GM19395 (cell line): ENCODE measurements around the gene UGT1A4.
"Not testable (repeated sequence)": the region's sequence is repeated elsewhere in the genome, so short reads cannot be mapped to it uniquely, and the experiment has no call there.

Source experiments
- ATAC-seq: cut with Tn5 transposase; IDR thresholded peaks from one replicate; pipeline ENCODE4 v1.9.1; 2021; ENCODE audit warnings: mild to moderate bottlenecking, moderate library complexity; ENCODE audit not compliant: unreplicated experiment

The UGT1A4 gene

DNA sequence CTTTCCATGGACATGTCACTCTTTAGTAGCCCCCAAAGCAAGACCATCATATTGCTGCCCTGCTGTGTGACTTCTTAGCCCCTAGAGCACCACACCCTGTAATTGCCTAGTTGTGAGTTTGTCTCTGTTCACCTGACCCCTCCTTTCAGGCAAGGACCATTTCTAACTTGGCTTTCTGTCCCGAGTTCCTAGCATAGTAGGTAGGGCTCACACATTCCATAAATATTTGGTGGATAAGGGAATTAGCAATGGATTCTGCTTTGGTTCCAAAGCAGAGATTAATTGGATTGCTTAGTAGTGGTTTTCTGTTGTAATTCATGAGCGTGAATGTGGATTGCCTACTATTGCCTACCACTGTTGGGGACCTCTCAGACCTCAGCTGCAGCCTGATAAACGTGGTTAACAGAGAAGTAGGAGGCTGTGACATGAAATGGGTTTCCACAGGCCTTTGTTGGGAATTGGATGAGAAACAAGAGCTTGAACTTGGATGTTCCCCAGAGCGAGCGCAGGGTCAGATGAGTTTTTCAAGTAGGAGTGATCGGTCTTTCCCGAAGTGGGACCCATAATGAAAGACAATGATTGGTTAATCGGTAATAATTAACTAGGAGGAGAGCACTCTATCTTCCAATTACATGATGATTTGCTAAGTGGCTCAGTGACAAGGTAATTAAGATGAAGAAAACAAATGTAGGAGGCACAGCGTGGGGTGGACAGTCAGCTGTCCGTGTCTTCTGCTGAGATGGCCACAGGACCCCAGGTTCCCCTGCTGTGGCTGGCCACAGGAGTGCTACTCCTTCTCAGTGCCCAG, 28.1 kb downstream of the UGT1A4 start:
- ATAC-seq: no peak

DNA sequence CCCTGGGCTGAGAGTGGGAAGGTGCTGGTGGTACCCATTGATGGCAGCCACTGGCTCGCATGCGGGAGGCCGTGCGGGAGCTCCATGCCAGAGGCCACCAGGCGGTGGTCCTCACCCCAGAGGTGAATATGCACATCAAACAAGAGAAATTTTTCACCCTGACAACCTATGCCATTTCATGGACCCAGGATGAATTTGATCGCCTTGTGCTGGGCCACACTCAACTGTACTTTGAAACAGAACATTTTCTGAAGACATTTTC, 28.7 kb downstream of the UGT1A4 start:
- no peak for ATAC-seq

DNA sequence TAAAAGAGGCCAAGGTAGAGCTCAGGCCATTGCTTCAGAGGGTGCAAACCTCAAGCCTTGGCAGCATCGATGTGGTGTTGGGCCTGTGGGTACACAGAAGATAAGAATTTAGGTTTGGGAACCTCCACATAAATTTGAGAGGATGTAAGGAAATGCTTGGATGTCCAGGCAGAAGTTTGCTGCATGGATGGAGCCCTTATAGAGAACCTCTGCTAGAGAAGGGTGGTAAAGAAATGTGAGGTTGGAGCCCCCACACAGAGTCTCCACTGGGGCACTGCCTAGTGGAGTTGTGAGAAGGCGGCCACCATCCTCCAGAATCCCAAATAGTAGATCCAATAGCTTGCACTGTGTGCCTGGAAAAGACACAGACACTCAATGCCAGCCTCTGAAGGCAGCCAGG, 32.2 kb downstream of the UGT1A4 start:
- not testable (repeated sequence) for ATAC-seq

DNA sequence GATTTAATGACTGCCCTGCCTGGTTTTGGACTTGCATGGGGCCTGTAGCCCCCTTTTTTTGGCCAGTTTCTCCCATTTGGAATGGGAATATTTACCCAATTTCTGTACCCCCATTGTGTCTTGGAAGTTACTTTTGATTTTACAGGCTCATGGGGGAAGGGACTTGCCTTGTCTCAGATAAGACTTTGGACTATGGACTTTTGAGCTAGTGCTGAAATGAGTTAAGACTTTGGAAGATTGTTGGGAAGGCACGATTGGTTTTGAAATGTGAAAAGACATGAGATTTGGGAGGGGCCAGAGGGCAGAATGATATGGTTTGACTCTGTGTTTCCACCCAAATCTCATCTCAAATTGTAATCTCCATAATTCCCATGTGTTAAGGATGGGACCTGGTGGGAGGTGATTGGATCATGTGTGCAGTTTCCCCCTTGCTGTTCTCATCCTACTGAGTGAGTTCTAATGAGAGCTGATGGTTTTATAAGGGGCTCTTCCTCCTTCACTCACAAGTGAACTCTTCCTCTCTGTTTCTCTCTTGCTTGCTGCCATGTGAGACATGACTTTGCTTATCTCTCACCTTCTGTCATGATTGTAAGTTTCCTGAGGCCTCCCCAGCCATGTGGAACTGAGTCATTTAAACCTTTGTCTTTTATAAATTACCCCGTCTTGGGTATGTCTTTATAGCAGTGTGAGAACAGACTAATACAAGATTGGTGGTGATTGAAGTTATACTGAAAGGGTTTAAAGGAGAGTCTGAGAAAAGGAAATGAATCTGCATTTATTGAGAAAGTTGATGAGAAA, 32.9 kb downstream of the UGT1A4 start:
- ATAC-seq: not testable (repeated sequence)

DNA sequence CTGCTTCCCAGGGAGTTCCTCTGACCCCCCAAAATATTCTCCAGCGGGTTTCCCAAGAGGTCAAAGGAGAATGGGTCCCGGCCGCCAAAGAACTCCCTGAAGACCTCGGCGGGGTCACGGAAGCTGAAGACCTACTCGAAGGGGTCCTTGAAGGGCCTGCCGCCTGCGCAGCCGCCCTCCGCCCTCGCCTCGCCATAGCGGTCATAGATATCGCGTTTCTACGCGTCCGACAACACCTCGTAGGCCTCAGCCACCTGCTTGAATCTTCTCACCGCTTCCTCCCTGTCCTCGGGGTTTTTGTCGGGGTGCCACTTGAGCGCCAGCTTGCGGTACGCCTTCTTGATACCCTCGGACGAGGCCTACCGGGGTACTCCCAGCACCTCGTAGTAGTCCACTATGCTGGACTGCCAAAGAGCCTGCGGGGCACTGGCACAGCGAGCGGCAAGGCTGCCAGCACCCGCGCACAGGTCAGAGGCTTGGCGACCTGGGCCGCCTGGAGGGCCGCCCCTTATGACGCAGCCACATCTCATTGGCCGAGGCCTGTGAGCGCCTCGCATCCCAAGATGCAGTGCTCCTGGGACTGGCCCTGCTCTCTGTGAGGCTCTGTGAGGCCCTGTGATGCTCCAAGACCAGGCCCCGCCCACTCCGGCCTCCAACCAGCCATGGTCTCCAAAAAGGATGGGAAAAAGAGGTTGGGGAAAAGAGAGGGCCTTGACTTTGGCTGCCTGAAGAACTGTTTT, 36.5 kb downstream of the UGT1A4 start:
- no peak for ATAC-seq

DNA sequence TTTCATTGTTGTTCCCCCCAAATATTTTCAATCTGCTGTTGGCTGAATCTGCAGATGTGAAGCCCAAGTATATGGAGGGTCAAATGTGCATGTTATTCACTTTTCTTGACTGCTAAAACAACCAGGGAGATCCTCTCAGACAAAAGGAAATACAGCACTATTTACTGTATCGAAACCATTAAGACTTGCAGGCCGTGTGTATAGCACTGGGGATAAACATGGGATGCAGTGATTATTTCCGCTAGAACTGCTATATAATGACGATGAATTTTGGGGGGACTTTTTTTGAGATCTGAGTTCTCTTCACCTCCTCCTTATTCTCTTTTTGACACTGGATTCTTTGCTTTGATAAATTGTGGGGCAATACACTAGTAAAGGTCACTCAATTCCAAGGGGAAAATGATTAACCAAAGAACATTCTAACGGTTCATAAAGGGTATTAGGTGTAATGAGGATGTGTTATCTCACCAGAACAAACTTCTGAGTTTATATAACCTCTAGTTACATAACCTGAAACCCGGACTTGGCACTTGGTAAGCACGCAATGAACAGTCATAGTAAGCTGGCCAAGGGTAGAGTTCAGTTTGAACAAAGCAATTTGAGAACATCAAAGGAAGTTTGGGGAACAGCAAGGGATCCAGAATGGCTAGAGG, 38.0 kb downstream of the UGT1A4 start:
- ATAC-seq: no peak

DNA sequence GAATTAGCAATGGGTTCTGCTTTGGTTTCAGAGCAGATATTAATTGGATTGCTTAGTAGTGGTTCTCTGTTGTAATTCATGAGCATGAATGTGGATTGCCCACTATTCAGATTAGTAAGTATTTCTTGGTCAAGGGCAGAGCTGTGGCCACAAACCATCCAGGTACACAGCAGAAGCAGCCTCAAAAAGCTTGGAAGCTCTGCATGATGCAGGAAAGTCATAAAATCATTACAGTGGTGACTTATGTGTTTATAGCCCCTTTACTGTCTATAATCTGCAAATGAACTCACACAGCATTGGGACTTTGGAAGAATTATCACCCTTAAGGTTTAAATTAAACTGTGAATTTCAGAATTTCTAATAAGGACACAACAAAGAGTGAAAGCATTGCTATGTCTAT, 39.6 kb downstream of the UGT1A4 start:
- no peak for ATAC-seq

DNA sequence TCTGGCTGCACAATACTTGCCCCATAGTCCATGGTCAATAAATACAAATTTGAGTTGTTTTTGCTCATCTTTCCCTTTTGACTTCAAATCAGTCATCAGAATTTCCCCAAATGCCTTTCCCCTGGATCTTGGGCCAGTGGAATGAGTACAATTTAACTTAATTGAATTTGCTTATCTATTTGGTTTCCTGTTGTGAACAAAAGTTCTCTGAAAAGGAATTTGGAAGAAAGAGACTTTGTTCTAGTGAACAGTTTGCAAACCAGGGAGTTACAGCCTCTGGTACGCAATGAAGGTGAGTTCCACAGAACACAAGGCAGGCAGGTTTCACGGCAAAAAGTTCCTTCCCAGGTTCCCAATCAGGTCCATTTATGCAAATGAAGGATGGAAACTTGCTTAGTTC, 40.3 kb downstream of the UGT1A4 start:
- no peak for ATAC-seq

DNA sequence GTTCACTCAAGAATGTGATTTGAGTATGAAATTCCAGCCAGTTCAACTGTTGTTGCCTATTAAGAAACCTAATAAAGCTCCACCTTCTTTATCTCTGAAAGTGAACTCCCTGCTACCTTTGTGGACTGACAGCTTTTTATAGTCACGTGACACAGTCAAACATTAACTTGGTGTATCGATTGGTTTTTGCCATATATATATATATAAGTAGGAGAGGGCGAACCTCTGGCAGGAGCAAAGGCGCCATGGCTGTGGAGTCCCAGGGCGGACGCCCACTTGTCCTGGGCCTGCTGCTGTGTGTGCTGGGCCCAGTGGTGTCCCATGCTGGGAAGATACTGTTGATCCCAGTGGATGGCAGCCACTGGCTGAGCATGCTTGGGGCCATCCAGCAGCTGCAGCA, 41.5 kb downstream of the UGT1A4 start, which contains the start of gene UGT1A1:
Gene UGT1A1 (plus strand): TSS at position 228 of the 400 bp plus-strand sequence. CDS start 18 bp downstream, at position 246.
- ATAC-seq: no peak

DNA sequence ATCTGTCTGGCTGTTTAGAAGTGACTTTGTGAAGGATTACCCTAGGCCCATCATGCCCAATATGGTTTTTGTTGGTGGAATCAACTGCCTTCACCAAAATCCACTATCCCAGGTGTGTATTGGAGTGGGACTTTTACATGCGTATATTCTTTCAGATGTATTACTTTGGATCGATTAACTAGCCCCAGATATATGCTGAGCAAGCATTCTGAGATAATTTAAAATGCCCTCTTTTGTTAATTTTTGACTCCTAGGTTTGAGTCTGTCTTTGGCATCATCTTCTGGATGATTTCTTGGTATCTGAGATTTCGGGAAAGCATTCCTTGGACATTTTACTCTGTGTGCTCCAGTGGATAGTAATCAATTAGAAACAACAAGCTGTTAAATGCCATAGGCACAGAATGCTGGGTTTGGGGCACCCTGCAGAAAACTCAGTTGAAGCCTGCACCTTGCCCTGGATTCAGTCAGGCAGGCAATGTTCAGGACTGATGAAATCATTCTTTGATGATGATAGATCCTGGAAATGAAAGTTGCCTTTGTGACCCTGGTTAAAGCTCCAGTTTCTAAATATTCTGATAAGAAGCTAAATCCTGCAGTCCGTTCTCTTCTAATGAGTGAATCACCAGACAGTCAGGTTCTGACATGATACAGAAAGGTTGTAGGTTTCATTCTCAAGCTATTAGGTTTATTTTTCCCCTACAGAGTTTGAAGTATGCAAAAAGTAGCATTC, 42.7 kb downstream of the UGT1A4 start:
- no peak for ATAC-seq

DNA sequence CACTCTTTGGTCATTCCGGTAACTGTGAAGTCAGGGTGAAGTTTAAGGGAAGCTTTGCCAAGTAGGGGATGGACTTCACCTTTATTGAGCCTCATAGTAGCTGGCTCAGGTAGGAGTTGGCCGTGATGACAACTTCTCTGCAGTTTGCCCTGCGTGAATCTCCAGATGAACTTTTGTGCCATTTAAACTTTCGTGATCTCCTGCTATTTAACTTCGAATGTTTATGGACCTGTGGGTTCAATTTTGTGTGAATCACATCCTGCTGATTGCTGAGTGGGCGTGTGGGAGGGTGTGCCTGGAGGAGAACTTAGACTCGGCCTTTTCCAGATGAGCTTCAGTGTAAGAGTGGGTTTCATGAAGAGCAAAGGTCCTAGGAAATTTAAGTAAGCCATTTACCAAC, 45.7 kb downstream of the UGT1A4 start:
- no peak for ATAC-seq

DNA sequence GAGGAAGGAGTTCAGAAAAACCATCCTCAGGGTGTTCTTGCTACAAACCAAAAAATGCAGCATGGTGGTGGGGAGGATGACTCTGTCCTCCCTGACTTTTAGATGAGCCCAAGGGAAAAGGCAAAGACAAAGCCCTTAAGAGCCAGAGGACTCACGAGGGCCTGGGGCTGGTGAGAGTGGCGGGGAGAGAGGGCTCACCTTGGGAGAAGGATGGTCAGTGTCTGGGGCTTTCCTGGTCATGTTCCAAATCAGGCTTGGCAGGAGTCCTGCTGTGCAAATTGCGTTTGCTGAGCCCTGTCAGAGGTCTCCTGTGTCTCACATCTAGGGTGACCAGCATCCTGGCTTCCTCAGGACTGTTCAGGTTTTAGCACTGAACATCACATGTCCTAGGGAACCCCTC, 46.2 kb downstream of the UGT1A4 start:
- ATAC-seq: no peak

DNA sequence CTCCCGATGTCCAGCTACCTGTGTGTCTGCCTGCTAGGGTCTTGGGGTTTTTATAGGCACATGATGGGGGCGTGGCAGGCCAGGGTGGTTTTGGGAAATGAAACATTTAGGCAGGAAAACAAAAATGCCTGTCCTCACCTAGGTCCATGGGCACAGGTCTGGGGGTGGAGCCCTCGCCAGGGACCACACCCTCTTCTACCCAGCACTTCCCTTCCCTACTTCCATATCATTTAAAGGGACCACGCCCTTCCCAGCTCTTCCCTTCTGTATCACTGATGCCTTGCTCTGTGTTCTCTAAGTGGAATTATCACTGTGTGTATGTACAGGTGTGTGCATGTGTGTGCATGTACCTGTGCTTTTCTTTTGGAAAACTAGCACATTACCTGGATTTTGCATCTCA, 47.9 kb downstream of the UGT1A4 start:
- no peak for ATAC-seq

DNA sequence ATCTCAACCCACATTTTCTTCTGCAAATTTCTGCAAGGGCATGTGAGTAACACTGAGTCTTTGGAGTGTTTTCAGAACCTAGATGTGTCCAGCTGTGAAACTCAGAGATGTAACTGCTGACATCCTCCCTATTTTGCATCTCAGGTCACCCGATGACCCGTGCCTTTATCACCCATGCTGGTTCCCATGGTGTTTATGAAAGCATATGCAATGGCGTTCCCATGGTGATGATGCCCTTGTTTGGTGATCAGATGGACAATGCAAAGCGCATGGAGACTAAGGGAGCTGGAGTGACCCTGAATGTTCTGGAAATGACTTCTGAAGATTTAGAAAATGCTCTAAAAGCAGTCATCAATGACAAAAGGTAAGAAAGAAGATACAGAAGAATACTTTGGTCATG, 49.5 kb downstream of the UGT1A4 start:
- ATAC-seq: no peak

DNA sequence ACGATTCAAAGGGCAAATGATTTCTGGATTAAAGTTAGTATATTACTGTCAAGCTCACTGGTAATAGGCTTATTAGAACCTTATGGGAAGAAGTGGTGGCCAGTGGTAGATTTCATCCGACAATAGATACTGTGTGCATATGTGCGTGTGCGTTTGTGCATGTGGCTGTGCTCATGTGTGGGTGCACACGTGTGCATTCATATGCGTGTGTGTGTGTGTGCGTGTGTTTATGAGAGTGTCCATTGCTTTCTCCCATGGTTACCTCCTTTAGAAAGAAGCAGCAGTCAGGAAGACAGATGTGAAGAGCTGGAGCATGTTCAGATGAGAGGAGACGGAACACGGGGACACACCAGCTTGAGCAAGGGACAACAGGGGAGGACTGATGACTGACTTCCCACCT, 50.7 kb downstream of the UGT1A4 start:
- ATAC-seq: no peak

DNA sequence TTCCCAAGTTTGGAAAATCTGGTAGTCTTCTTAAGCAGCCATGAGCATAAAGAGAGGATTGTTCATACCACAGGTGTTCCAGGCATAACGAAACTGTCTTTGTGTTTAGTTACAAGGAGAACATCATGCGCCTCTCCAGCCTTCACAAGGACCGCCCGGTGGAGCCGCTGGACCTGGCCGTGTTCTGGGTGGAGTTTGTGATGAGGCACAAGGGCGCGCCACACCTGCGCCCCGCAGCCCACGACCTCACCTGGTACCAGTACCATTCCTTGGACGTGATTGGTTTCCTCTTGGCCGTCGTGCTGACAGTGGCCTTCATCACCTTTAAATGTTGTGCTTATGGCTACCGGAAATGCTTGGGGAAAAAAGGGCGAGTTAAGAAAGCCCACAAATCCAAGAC, 53.6 kb downstream of the UGT1A4 start:
- no peak for ATAC-seq

DNA sequence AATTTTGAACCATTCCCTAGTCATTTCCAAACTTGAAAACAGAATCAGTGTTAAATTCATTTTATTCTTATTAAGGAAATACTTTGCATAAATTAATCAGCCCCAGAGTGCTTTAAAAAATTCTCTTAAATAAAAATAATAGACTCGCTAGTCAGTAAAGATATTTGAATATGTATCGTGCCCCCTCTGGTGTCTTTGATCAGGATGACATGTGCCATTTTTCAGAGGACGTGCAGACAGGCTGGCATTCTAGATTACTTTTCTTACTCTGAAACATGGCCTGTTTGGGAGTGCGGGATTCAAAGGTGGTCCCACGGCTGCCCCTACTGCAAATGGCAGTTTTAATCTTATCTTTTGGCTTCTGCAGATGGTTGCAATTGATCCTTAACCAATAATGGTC, 54.0 kb downstream of the UGT1A4 start:
- no peak for ATAC-seq

DNA sequence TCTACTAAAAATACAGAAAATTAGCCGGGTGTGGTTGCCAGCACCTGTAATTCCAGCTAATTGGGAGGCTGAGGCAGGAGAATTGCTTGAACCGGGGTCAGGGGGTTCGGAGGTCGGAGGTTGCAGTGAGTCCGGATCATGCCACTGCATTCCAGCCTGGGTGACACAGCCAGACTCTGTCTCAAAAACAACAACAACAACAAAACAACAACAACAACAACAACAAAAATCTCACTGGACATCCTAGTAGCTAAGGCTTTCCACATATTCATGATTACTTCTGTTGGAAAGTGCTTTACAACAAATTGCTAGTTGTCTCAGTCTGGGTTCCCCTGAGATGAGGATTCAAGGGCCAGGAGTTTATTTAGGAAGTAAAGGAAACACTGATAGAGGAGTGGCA, 55.3 kb downstream of the UGT1A4 start:
- ATAC-seq: no peak

DNA sequence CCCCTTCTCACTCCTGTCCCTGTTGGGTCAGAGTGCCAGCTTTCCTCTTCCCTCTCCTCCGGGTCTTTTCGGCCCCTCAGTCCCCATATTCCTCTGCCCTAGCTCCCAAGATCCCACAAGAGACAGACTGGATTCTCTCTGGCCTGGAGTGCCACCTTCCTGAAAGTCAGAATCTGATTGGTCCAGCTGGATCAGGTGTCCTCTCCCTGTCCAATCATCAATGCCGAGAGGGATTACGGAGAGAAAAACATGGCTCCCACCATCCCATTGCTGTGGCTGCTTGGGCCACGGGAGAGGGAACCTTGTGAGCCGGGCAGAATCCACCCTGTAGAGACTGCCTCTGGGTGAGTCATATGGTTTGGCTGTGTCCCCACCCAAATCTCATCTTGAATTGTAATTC, 56.9 kb downstream of the UGT1A4 start:
- ATAC-seq: no peak

DNA sequence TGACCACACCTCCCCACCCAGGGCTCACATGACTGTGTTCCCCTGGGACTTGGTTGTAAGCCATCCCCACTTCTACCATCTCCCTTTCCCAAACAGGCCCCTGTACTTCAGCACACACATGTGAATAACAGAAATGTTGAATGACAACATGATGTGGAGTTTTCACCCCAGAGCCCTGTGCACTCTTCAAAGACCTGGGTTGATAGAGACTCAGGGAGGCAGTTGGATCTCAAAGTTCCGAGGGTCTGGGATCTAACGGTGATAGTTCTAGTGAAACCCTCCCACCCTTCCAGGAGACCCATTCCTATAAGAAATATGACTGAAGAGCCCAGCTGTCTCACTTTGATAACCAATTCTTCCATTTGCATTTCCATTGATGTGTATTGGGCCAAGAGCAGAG, 59.5 kb downstream of the UGT1A4 start, which contains the start of gene MROH2A:
Gene MROH2A (plus strand): TSS at position 301 of the 400 bp plus-strand sequence. CDS start 1,029 bp downstream, outside the sequence.
- no peak for ATAC-seq
